CD14-positive monocyte (primary cell): Measurements from ENCODE around the gene BMP7. TPM values are rescaled to one million over a fixed set of nuclear protein-coding genes. Genes with fewer than 3 reads are reported as not detected.

Experiments
- DNase-seq, 3 donors: peaks; one replicate each; pipeline ENCODE4 v3.0.0-alpha.2; 2011 to 2022
- H2AFZ ChIP-seq: 2 replicates; pipeline ENCODE4 v1.6.0; 2012; ENCODE audit warnings: mild to moderate bottlenecking, low read depth, low read length, inconsistent platforms; ENCODE audit not compliant: insufficient read depth, poor library complexity, severe bottlenecking
- H3K27ac ChIP-seq, 2 donors: 1 replicate in 1 of 2; 2 replicates in 1 of 2; pipeline ENCODE4 v1.5.1; 2012 to 2013; ENCODE audit warnings: low read length in 2 of 2, control low read depth in 1 of 2, inconsistent platforms in 1 of 2, low read depth in 1 of 2, mild to moderate bottlenecking in 1 of 2
- H3K27me3 ChIP-seq, 2 donors: one replicate each; pipeline versions ENCODE4 v1.6.0 to v1.6.1; 2011 to 2013; ENCODE audit warnings: low read length in 2 of 2; ENCODE audit not compliant: control insufficient read depth in 2 of 2, insufficient read depth in 2 of 2
- H3K36me3 ChIP-seq, 2 donors: replicated peaks in 1 of 2; 1 replicate in 1 of 2; 2 replicates in 1 of 2; pipeline versions ENCODE4 v1.5.1 to v1.6.1; 2012 to 2013; ENCODE audit warnings: low read length in 2 of 2, control low read depth in 1 of 2, inconsistent platforms in 1 of 2, mild to moderate bottlenecking in 1 of 2; ENCODE audit not compliant: insufficient read depth in 2 of 2, control insufficient read depth in 1 of 2
- H3K4me1 ChIP-seq, 2 donors: 1 replicate in 1 of 2; 2 replicates in 1 of 2; pipeline versions ENCODE4 v1.5.1 to v1.6.1; 2012 to 2013; ENCODE audit warnings: low read length in 2 of 2, control low read depth in 1 of 2, inconsistent platforms in 1 of 2, mild to moderate bottlenecking in 1 of 2, moderate library complexity in 1 of 2; ENCODE audit not compliant: insufficient read depth in 2 of 2, control insufficient read depth in 1 of 2
- H3K4me2 ChIP-seq: replicated peaks from 2 replicates; pipeline ENCODE3; 2012; ENCODE audit warnings: low read length, moderate library complexity, mild to moderate bottlenecking; ENCODE audit not compliant: poor library complexity, severe bottlenecking; ENCODE audit errors: extremely low read depth
- H3K4me3 ChIP-seq, 3 experiments: fragments of 200-600 bp in 1 of 3; sonication (generic) in 1 of 3; replicated peaks in 1 of 3; 1 replicate in 2 of 3; 2 replicates in 1 of 3; pipeline ENCODE4 v1.5.1; 2011 to 2013; ENCODE audit warnings: low read length in 3 of 3, mild to moderate bottlenecking in 3 of 3, control low read depth in 2 of 3, low read depth in 2 of 3, inconsistent platforms in 1 of 3, moderate library complexity in 1 of 3
- H3K79me2 ChIP-seq: 2 replicates; pipeline ENCODE4 v1.6.0; 2012; ENCODE audit warnings: mild to moderate bottlenecking, control low read depth, inconsistent platforms, low read length, moderate library complexity; ENCODE audit not compliant: insufficient read depth
- H3K9ac ChIP-seq: 2 replicates; pipeline ENCODE4 v1.6.0; 2017; ENCODE audit warnings: low read length, mild to moderate bottlenecking; ENCODE audit not compliant: insufficient read depth, poor library complexity, severe bottlenecking
- H3K9me3 ChIP-seq, 2 donors: replicated peaks in 1 of 2; 1 replicate in 1 of 2; 2 replicates in 1 of 2; pipeline versions ENCODE4 v1.5.1 to v1.6.1; 2012 to 2013; ENCODE audit warnings: low read length in 2 of 2, control low read depth in 1 of 2; ENCODE audit not compliant: control insufficient read depth in 1 of 2, insufficient read depth in 1 of 2
- H4K20me1 ChIP-seq: 2 replicates; pipeline ENCODE4 v1.6.0; 2012; ENCODE audit warnings: mild to moderate bottlenecking, low read length, control low read depth, moderate library complexity; ENCODE audit not compliant: insufficient read depth
- H3K27ac Mint-ChIP-seq, 7 donors: one replicate each; pipeline ENCODE4 v1.8.0; 2020; ENCODE audit warnings: mild to moderate bottlenecking in 7 of 7, mixed read lengths in 7 of 7, moderate library complexity in 6 of 7, inconsistent platforms in 2 of 7
- H3K27me3 Mint-ChIP-seq, 3 donors: one replicate each; pipeline ENCODE4 v1.8.0; 2021 to 2022; ENCODE audit warnings: low read depth in 3 of 3, mild to moderate bottlenecking in 3 of 3, mixed read lengths in 3 of 3, moderate library complexity in 3 of 3, inconsistent platforms in 1 of 3
- H3K36me3 Mint-ChIP-seq, 2 donors: one replicate each; pipeline ENCODE4 v1.8.0; 2020; ENCODE audit warnings: mixed read lengths in 2 of 2, inconsistent platforms in 1 of 2, mild to moderate bottlenecking in 1 of 2
- H3K4me1 Mint-ChIP-seq: one replicate; pipeline ENCODE4 v1.8.0; 2020; ENCODE audit warnings: mild to moderate bottlenecking, mixed read lengths
- H3K4me3 Mint-ChIP-seq, 2 donors: one replicate each; pipeline ENCODE4 v1.8.0; 2020; ENCODE audit warnings: mild to moderate bottlenecking in 2 of 2, mixed read lengths in 2 of 2, moderate library complexity in 1 of 2
- H3K9me3 Mint-ChIP-seq, 7 donors: one replicate each; pipeline ENCODE4 v1.8.0; 2020 to 2022; ENCODE audit warnings: mixed read lengths in 7 of 7, mild to moderate bottlenecking in 6 of 7, moderate library complexity in 6 of 7, inconsistent platforms in 2 of 7
- WGBS: methylation state at CpG from one replicate; pipeline ENCODE4 v1.1.5; 2013; ENCODE audit warnings: missing lambda C conversion rate; ENCODE audit not compliant: insufficient coverage; 5-methylcytosine and 5-hydroxymethylcytosine counted together
- intact Hi-C, 2 donors: fragments of 100-400 bp; cut with micrococcal nuclease; formaldehyde crosslinking; loops; one replicate each; pipeline versions ENCODE4 v1.15.0 to v1.15.1; 2023
- polyA plus RNA-seq, 3 donors: library from polyadenylated mRNA; depleted of rRNA in 1 of 3; unstranded in 2 of 3; stranded (reverse) in 1 of 3; fragments of 300-500 nt in 2 of 3; fragments of >200 nt in 1 of 3; fragmentation: Illumina TruSeq in 2 of 3; gene quantifications; 1 replicate in 2 of 3; 2 replicates in 1 of 3; pipeline ENCODE4 v1.2.3, GENCODE V29; 2012 to 2021
- TF ChIP-seq, protein P1 (sequence below): fragments of 200-600 bp; IDR thresholded peaks from one replicate; pipeline ENCODE4 v1.8.0; 2022; ENCODE audit warnings: antibody characterized with exemption, mild to moderate bottlenecking

BMP7 gene
- polyA plus RNA-seq, 3 donors = not detected

GRCh38 chr20:57157106-57157691, 109.2 kb downstream of the BMP7 start:
- Mint-ChIP-seq H3K27me3 (peaks cover 5 to 7% (median 6%) of the 10 kb centered on the region in 3 donors), H3K4me1 (no peaks in the 10 kb centered on the region), H3K9me3 (peaks cover 0 to 3% (median 0%) of the 10 kb centered on the region in 7 donors), H3K27ac (no peak overlapping the region), H3K4me3 (no peak overlapping the region), H3K36me3 (no peaks in the 10 kb centered on the region)
- no peak for DNase-seq
- TF ChIP-seq, protein P1, sequence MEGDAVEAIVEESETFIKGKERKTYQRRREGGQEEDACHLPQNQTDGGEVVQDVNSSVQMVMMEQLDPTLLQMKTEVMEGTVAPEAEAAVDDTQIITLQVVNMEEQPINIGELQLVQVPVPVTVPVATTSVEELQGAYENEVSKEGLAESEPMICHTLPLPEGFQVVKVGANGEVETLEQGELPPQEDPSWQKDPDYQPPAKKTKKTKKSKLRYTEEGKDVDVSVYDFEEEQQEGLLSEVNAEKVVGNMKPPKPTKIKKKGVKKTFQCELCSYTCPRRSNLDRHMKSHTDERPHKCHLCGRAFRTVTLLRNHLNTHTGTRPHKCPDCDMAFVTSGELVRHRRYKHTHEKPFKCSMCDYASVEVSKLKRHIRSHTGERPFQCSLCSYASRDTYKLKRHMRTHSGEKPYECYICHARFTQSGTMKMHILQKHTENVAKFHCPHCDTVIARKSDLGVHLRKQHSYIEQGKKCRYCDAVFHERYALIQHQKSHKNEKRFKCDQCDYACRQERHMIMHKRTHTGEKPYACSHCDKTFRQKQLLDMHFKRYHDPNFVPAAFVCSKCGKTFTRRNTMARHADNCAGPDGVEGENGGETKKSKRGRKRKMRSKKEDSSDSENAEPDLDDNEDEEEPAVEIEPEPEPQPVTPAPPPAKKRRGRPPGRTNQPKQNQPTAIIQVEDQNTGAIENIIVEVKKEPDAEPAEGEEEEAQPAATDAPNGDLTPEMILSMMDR = no peak
- Histone ChIP-seq H3K4me3 (no peak overlapping the region), H2AFZ (no peak overlapping the region), H3K27ac (no peak overlapping the region), H3K9me3 (no peaks in the 10 kb centered on the region), H3K4me2 (no peak overlapping the region), H3K36me3 (no peaks in the 10 kb centered on the region), H3K27me3 (no peaks in the 10 kb centered on the region), H4K20me1 (no peaks in the 10 kb centered on the region), H3K79me2 (no peaks in the 10 kb centered on the region), H3K4me1 (no peaks in the 10 kb centered on the region), H3K9ac (no peak overlapping the region)
- intact Hi-C loops = no loop called here
- whole genome bisulfite sequencing = 97% methylated on average over 13 of the region's 13 CpGs

DNA sequence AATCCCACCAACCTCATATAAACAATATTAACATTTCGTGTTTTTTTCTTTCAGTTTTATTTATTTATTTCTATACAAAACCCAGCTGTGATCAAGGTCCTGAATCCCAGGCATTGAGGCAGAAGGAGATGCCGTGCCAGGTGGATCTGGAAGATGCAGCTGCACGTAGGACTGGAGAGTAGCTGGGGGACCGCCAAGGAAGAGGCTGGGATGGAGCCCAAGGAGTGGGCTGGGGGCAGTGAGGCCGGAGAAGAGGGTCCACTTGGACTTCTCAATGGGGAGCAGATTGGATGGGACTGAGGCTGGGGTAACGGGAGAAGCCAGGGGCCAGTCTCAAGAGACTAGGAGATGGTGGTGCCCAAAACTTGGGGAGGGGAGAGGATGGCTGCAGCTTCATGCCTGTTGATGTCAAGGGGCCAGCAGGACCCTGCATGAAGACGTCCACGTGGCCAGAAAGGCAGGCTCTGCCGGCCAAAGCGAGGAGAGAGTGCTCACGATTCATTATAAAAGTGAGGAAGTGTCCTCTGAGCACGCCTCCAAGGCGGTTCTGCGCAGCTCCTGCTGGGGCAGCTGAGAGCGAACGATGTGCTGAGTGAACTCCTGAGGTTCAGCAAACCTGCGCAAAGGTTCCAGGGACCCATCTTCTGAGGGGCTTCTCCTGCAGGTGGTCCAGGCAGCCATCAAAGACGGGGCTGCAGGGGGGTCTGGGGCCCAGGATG, 110.3 kb downstream of the BMP7 start:
- no peak overlapping the region for H2AFZ ChIP-seq
- H3K4me2 ChIP-seq = no peak overlapping the region
- no peaks in the 10 kb centered on the region for H3K79me2 ChIP-seq
- H3K27me3 Mint-ChIP-seq = peaks cover 5 to 10% (median 6%) of the 10 kb centered on the region in 3 donors
- no peaks in the 10 kb centered on the region for H3K4me1 ChIP-seq
- no peaks in the 10 kb centered on the region for H3K4me1 Mint-ChIP-seq
- TF ChIP-seq, protein P1 = no peak
- intact Hi-C loops = no loop called here
- no peaks in the 10 kb centered on the region for H3K36me3 Mint-ChIP-seq
- H3K27ac Mint-ChIP-seq = no peak overlapping the region
- H3K9me3 ChIP-seq = no peaks in the 10 kb centered on the region
- H3K27me3 ChIP-seq = no peaks in the 10 kb centered on the region
- no peak overlapping the region for H3K9ac ChIP-seq
- 87% methylated on average over 16 of the region's 18 CpGs for WGBS
- no peaks in the 10 kb centered on the region for H3K36me3 ChIP-seq
- no peak overlapping the region for H3K27ac ChIP-seq
- H3K4me3 ChIP-seq = no peak overlapping the region
- DNase-seq = no peak
- H3K9me3 Mint-ChIP-seq = peaks cover 0 to 7% (median 1%) of the 10 kb centered on the region in 7 donors
- H3K4me3 Mint-ChIP-seq = no peak overlapping the region
- no peaks in the 10 kb centered on the region for H4K20me1 ChIP-seq
